ENCODE results near the gene PTPN14. TPM values are rescaled to one million over a fixed set of nuclear protein-coding genes. Genes with fewer than 3 reads are reported as not detected.

PTPN14 gene
- total RNA-seq, 1 experiment from 2014 or later = 243 TPM

DNA sequence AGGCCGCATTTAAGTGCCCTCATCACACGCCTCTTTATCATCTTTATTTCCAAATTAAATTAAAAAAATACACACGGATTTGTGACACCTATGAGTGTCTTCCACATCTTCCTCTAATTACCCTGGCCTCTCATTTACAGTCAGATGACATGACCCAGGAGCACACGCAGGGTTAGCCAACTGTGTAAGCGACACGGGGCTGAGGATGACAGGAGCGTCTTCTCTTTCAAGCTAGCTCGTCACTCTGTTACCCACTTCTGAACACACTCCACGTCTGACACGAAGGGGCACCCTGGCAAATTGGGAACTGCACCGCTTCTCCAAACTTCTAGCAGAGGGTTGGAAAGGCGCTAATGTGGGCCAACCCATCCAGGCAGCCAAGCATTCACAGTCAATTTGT is 158.3 kb downstream of the PTPN14 start:
- intact Hi-C loops (cut with micrococcal nuclease) = no loop called here
- H3K4me1 Mint-ChIP-seq (ENCODE audit: insufficient read depth, unreplicated experiment) = peaks cover 15% of the 10 kb centered on the region
- BruUV-seq (replicated peaks) = no TSS peak
- H3K4me3 Mint-ChIP-seq (ENCODE audit: unreplicated experiment) = no peak overlapping the region
- no peak for DNase-seq (ENCODE audit: unreplicated experiment)
- POLR2A ChIA-PET = interaction anchor here (0.6 to 6.3 kb wide), 7 partner anchors 12 to 283 kb away, joined by 3 to 46 read pairs (median 3); no protein-coding TSS in a partner anchor
- H3K9me3 Mint-ChIP-seq (ENCODE audit: unreplicated experiment) = no peaks in the 10 kb centered on the region
- no peaks in the 10 kb centered on the region for H3K27me3 Mint-ChIP-seq (ENCODE audit: insufficient read depth, unreplicated experiment)
- CTCF ChIA-PET = interaction anchor here (0.8 to 7.1 kb wide), 4 partner anchors 10 to 192 kb away, joined by 3 to 44 read pairs (median 8); no protein-coding TSS in a partner anchor
- TF ChIP-seq, protein P1, sequence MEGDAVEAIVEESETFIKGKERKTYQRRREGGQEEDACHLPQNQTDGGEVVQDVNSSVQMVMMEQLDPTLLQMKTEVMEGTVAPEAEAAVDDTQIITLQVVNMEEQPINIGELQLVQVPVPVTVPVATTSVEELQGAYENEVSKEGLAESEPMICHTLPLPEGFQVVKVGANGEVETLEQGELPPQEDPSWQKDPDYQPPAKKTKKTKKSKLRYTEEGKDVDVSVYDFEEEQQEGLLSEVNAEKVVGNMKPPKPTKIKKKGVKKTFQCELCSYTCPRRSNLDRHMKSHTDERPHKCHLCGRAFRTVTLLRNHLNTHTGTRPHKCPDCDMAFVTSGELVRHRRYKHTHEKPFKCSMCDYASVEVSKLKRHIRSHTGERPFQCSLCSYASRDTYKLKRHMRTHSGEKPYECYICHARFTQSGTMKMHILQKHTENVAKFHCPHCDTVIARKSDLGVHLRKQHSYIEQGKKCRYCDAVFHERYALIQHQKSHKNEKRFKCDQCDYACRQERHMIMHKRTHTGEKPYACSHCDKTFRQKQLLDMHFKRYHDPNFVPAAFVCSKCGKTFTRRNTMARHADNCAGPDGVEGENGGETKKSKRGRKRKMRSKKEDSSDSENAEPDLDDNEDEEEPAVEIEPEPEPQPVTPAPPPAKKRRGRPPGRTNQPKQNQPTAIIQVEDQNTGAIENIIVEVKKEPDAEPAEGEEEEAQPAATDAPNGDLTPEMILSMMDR (IDR thresholded peaks at IDR 0.05; ENCODE audit: unreplicated experiment) = no peak
- H3K36me3 Mint-ChIP-seq (ENCODE audit: insufficient read depth, unreplicated experiment) = peaks cover 98% of the 10 kb centered on the region
- peak overlapping the region; percentile 33 for H3K27ac Mint-ChIP-seq (ENCODE audit: low read depth, unreplicated experiment)

DNA sequence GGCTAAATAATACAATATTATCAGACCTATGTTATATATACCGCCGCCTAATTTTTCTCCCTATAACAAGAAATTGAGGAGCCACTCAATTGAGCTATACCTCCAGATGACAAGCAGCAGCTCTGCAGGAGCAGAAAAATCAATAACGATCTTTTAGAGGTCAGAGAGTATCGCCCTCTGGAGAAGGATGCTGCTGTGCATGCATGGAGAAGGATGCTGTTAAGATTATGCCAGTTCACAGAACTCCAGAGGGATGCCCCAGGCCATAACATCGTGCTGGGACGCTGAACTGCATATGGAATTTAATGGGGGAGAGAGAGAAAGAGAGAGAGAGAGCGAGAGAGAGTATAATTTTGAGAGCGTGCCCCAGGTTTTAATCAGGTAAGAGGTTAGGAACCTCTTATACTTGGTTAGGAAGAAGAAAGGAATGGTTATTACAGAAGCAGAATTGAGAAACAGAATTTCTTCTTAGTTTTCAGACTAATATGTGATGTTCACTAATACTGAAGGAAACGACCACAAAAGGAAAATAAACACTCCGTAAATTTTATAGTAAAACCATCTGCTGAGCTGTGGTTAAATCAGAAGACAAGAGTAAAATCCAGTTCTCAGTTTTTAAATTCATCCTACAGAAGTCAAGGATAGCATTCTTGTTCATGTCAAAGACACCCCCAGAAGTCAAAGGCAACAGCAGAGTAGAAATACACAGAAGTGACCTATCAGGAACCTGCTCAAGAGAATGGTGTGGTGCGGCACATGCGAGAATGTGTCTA is 159.3 kb downstream of the PTPN14 start:
- H3K36me3 Mint-ChIP-seq (ENCODE audit: insufficient read depth, unreplicated experiment) = peaks cover 98% of the 10 kb centered on the region
- H3K9me3 Mint-ChIP-seq (ENCODE audit: unreplicated experiment) = no peaks in the 10 kb centered on the region
- no peak for DNase-seq (ENCODE audit: unreplicated experiment)
- peaks cover 16% of the 10 kb centered on the region for H3K4me1 Mint-ChIP-seq (ENCODE audit: insufficient read depth, unreplicated experiment)
- TF ChIP-seq, protein P1 (IDR thresholded peaks at IDR 0.05; ENCODE audit: unreplicated experiment) = no peak
- H3K27me3 Mint-ChIP-seq (ENCODE audit: insufficient read depth, unreplicated experiment) = no peaks in the 10 kb centered on the region
- no TSS peak for BruUV-seq (replicated peaks)
- POLR2A ChIA-PET = interaction anchor here (1.0 to 6.3 kb wide), 7 partner anchors 13 to 182 kb away, joined by 3 to 46 read pairs (median 4); no protein-coding TSS in a partner anchor
- CTCF ChIA-PET = interaction anchor here (0.6 to 7.1 kb wide), 5 partner anchors 9 to 193 kb away, joined by 3 to 44 read pairs (median 3); no protein-coding TSS in a partner anchor
- no peak overlapping the region for H3K4me3 Mint-ChIP-seq (ENCODE audit: unreplicated experiment)
- intact Hi-C loops (cut with micrococcal nuclease) = no loop called here
- no peak overlapping the region for H3K27ac Mint-ChIP-seq (ENCODE audit: low read depth, unreplicated experiment)

DNA sequence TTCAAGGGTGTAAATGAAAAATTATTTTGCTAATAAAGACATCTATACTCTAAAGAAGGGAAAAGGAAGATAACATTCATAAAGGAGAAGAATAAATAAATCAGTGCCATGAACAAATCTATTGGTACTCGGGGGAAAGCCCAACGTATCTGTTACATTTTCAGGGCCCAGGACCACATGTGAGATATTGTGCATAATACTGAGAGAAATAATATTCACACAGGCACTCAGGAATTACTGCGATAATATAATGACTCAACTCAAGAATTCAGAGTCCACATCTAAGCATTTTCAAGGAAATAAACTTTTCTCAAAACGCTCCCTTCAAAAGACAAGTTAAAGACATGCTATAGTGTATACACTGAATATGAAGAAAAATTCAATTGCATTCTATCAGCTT is 161.7 kb downstream of the PTPN14 start:
- H3K27me3 Mint-ChIP-seq (ENCODE audit: insufficient read depth, unreplicated experiment) = no peaks in the 10 kb centered on the region
- no TSS peak for BruUV-seq (replicated peaks)
- peaks cover 98% of the 10 kb centered on the region for H3K36me3 Mint-ChIP-seq (ENCODE audit: insufficient read depth, unreplicated experiment)
- no peak overlapping the region for H3K27ac Mint-ChIP-seq (ENCODE audit: low read depth, unreplicated experiment)
- H3K4me1 Mint-ChIP-seq (ENCODE audit: insufficient read depth, unreplicated experiment) = peaks cover 17% of the 10 kb centered on the region
- intact Hi-C loops (cut with micrococcal nuclease) = no loop called here
- no peaks in the 10 kb centered on the region for H3K9me3 Mint-ChIP-seq (ENCODE audit: unreplicated experiment)
- no peak for DNase-seq (ENCODE audit: unreplicated experiment)
- CTCF ChIA-PET = interaction anchor here (0.5 to 6.4 kb wide), 19 partner anchors 8 to 1248 kb away, joined by 3 to 112 read pairs (median 5); no protein-coding TSS in a partner anchor
- TF ChIP-seq, protein P1 (IDR thresholded peaks at IDR 0.05; ENCODE audit: unreplicated experiment) = no peak
- no peak overlapping the region for H3K4me3 Mint-ChIP-seq (ENCODE audit: unreplicated experiment)
- POLR2A ChIA-PET = interaction anchor here (0.6 to 4.8 kb wide), 12 partner anchors 9 to 195 kb away, joined by 3 to 61 read pairs (median 4); partner anchors contain the start of gene PTPN14

DNA sequence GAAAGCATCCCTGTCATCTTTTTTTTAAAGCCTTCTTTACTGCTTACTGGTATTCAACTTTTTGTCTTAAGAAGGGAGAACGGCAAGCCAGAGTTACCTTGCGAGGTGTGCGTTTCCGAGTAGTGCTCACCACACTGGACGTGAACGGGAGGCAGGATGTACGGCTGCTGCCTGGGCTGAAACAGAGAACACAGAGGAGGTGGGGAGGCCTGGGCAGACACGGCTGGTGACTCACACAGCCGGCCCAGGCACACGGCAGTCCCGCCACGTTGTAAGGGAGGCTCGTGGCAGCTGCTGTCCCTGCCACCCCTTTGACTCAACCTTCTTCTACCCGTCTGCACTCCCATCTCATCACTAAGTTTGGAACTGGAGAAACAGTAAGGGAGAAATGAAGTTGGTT is 164.7 kb downstream of the PTPN14 start:
- no peaks in the 10 kb centered on the region for H3K27me3 Mint-ChIP-seq (ENCODE audit: insufficient read depth, unreplicated experiment)
- no TSS peak for BruUV-seq (replicated peaks)

More for the DNA sequence above, 164.7 kb downstream of the PTPN14 start:
- TF ChIP-seq, protein P1 (IDR thresholded peaks at IDR 0.05; ENCODE audit: unreplicated experiment) = no peak
- Mint-ChIP-seq H3K4me1 (ENCODE audit: insufficient read depth, unreplicated experiment) (peaks cover 14% of the 10 kb centered on the region), H3K36me3 (ENCODE audit: insufficient read depth, unreplicated experiment) (peaks cover 98% of the 10 kb centered on the region), H3K9me3 (ENCODE audit: unreplicated experiment) (no peaks in the 10 kb centered on the region), H3K4me3 (ENCODE audit: unreplicated experiment) (no peak overlapping the region), H3K27ac (ENCODE audit: low read depth, unreplicated experiment) (peak overlapping the region; percentile 76)
- DNase-seq (ENCODE audit: unreplicated experiment) = peak; percentile 83
- intact Hi-C loops (cut with micrococcal nuclease) = no loop called here
- ChIA-PET CTCF (interaction anchor here (0.5 to 6.4 kb wide), 26 partner anchors 10 to 241 kb away, joined by 3 to 112 read pairs (median 5); no protein-coding TSS in a partner anchor), POLR2A (interaction anchor here (0.6 to 4.8 kb wide), 22 partner anchors 10 to 237 kb away, joined by 3 to 61 read pairs (median 5); partner anchors contain the start of gene PTPN14)

All from MCF 10A (cell line).